G401.6 (cell line): ENCODE data around the gene SLC15A1.

Experiments used
- FAIRE-seq: peaks from 2 replicates; lab custom pipeline; 2012; peaks lifted over from hg19 to GRCh38; lab: Jason Lieb, UNC

SLC15A1 gene

DNA sequence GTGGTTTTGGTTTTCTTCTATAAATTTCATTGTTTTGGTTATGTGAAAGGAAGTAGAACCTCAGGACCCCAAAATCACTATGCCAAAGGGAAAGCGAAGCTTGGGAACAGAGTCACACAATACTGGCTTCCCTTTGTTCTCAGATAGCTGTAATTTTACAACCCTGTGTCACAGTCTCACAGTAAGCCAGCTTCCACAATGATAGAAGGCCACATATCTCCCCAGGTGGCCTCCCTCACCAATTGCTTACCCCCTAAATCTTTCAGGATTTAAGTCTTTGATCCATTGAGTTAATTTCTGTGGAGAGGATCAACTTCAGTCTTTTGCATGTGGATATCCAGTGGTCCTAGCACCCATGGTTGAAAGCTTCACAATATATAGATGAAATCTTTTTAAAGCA is 58.7 kb downstream of the SLC15A1 start:
- FAIRE-seq = no peak

DNA sequence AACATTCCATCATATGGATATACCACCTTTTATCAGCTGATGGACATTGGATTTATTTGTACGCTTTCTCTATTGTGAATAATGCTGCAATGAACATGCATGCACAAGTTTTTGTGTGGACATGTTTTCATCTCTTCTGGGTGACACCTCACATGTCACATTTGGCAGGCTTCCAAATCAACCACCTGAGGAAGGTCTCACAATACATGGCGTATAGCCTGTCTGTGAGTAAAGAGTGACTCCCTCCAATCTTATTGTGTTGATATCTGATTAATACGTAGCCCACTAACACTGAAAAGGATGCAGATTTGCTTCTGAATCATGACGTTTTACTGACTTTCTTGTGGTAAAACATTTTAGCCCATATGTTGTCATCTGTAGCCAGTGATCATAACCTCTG is 61.1 kb downstream of the SLC15A1 start:
- no peak for FAIRE-seq

DNA sequence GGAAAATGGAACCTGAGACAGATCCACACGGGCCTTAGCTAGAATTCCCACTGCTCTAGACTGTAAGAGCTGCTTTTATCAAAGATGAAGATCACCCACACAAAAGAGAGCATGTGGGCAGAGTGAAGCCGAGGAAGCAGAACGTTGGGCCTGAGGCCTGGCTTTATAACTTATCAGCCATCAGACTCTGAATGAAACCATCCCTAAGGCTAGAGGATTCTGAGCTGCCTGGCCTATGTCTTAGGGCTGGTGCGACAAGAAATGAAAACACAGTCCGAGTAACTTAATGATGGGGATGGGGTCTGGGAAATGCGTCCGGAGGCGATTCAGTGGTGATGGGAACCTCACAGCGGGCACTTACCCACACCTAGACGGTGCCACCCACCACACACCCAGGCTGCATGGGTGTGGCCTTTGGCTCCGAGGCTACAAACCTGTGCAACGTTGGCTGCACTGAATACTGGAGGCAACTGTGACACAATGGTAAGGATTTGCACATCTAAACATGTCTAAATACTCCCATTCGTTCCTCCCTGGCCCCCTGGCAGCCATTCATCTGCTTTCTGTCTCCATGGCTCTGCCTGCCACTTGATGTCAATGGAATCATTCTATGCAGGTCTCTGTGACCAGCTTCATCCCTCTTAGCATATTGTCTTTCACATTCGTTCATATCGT is 62.0 kb downstream of the SLC15A1 start:
- no peak for FAIRE-seq

DNA sequence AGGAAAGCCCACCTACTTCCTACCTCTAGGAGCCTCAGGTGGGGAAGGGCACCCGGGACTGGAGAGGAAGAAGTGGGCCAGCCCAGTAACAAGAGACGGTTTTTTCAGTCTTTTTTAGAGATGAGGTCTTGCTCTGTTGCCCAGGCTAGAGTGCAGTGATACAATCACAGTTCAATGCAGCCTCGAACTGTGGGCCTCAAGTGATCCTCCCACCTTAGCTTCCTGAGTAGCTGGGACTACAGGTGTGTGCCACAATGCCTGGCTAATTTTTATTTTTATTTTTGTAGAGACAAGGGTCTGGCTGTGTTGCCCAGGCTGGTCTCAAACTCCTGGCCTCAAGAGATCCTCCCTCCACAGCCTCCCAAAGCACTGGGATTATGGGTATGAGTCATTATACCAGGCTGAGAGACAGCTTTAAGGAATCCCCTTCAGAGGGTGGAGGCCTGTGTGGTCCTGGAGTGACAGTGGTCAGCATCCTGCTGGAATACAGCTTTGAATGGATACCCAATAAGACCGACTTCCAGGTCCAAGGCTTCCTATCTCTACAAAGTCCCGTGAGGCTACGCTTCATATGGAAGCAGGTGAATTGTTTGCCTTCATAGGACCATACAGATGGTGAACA is 63.0 kb downstream of the SLC15A1 start:
- no peak for FAIRE-seq

DNA sequence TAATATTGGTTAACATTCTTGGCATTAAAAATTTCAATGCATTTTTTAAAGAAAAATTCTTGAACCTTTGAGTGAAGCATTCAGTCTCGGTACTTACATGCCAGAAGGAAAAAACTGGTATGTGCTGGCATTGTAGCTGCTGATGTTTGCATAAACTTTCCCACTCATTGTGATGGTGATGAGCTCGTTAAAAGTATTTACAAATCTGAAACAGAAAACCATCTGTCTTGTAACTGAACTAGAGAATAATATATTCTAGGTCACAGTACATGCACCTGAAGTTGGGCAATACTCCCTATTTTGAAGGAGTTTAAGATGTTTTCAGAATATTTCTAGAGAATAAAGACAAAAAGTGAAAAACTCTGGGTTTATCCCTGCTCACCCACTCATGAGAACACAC is 64.1 kb downstream of the SLC15A1 start:
- FAIRE-seq = no peak

DNA sequence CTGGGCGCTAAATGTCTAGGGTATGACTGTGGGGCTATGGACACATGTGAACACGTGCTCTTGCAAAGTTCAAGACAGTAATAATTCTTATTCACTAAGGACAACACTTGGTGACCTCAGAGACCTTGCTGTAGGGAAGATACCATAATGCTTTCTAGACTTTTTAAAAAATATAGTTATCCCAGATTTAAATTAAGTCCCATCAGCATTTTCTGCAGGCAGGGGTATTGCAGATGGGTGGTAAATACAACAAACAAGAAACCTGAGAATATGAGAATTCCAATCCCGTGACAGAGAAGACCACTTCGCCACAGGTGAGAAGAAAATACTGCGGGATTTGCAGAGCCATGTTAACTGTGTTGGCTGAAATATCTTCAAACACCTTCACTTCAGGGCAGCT is 65.2 kb downstream of the SLC15A1 start:
- FAIRE-seq = no peak

DNA sequence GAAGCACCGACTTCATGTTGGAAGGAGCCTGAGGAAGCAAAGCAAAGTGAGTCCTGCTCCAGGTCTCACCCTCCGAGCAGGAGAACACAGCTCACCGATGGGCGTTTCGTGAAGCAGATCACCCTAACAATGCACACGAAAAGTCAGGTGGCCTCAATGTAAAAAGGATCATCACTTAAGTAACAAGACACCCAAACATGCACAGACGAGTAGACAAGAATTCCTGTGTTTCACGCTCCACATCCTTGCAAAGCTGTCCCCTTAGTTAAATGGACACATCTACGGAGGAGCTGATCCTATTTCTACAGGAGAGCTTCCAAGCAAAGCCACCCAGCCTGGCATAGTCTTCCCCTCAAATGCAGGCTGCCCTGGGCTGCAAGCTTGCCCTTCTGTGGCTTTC is 66.2 kb downstream of the SLC15A1 start:
- FAIRE-seq = no peak

DNA sequence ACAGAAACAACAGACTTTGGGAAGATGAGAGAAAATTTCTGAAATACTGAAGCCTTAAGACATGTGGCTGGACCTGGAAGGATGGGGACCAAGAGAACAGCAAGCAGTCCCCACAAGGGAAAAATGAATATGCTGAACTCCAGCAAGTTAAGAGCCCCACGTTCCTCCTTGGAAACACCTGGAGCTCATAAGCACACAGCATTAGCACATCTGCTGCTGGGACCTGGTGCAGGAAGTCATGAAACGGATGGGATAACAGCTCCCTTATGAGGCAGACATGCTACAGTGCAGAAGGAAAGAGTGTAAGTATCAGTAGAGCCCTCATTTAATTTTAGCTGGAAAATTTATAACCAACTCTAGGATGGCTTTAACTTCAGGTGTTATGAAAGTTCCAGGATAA is 67.3 kb downstream of the SLC15A1 start:
- FAIRE-seq = no peak

DNA sequence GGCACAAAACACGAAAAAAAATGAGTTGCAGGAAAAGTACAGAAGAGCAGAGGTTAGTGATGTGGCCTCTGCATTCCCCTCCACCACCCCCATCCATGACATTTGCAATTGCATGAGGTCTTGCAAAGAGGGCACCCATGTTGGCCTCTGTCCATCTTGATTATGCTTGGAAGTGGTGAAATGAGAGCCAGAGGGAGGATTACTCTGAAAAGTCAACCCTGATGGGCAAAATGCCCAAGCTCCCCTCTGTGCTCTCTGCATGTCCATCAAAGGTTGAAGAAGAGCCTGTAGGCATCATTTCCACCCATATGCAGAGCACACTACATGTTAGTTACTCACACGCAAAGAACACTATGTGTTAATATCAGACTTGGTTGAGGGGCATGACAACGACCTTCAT is 71.4 kb downstream of the SLC15A1 start:
- FAIRE-seq = no peak

DNA sequence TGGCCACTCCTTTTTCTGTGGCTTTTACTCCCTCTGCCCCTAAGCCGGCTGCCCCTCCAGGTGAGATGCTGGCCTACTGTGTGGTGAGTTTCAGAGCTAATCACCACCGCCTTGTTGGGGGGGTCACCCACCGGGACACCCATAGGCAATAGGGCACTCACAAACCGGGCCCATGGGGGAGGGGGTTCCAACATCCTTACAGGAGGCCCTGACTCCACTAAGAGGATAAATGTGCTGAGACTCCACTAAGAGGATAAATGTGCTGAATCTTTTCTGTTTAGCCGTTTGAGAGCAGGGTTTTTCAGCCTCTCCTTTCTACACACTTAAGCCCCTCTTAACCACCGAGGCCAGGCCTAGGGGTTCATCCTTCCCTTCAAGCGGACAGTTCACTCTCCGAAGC is 73.7 kb downstream of the SLC15A1 start:
- FAIRE-seq = no peak

DNA sequence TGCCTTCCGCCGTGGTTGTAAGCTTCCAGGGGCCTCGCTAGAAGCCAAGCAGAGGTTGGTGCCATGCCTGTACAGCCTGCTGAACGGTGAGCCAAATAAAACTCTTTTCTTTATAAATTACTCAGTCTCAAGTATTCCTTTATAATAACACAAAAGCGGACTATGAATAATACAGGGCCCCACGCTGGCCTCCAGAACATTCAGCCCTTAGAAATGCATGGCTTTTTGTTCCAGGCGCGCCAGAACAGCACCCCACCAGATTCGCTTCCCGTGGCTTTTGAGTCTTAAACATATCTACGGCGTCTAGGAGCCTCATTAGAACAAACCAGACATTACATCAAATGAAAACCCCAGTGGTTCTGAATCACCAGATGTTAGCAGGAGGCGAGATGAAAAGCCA is 75.1 kb downstream of the SLC15A1 start:
- FAIRE-seq = no peak

DNA sequence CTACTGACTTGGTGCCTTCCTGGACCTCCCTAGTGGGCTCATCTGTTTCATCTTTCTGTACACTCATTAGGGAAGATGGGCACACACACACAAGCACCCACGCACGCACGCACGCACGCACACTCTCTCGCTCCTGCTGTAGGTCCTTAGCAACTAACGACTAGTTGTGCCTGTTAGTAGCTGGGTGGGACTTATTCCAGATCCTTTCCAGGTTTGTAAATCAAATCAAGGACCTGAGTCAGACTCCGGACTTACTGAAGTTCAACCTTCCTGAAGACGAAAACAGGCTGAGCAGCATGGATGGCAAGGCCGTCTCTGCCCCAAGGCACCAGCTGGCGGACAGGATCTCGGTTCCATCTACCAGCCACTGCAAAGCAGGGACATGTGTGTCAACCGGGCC is 76.2 kb downstream of the SLC15A1 start:
- FAIRE-seq = no peak

DNA sequence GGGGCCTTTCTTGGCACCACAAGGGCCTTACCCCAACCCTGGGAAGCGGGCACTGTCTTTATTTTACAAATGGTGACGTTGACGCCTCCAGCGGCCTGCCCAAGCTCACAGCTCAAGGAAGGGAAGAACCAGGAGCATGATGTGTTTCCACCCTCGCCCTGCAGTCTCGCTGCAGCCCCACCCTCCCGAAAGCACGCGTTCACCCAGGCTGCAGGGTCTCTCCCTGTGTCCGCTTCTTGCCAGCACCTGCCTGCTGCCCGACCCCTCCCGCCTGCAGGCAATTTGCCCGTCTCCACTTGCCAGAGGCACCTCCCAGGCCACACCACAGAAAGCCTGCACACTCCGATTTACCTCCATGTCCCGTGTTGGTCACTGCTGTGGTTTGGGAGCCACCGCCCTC is 76.6 kb downstream of the SLC15A1 start:
- no peak for FAIRE-seq

DNA sequence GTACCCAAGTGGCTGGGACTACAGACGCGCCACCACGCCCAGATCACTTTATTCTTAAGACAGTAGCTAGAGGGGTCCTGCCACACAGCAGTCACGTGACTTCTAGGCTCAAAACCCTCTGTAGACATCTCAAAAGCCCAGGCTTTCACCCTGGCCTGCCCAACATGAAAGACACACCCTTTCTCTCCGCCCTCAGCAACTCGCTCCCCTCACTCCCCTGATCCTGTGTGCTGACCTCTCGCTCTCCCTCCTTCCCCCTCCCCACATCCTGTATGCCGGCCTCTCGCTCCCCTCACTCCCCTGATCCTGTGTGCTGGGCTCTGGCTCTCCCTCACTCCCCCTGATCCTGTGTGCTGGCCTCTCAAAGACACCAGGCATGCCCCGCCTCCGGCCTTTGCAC is 77.4 kb downstream of the SLC15A1 start:
- no peak for FAIRE-seq

DNA sequence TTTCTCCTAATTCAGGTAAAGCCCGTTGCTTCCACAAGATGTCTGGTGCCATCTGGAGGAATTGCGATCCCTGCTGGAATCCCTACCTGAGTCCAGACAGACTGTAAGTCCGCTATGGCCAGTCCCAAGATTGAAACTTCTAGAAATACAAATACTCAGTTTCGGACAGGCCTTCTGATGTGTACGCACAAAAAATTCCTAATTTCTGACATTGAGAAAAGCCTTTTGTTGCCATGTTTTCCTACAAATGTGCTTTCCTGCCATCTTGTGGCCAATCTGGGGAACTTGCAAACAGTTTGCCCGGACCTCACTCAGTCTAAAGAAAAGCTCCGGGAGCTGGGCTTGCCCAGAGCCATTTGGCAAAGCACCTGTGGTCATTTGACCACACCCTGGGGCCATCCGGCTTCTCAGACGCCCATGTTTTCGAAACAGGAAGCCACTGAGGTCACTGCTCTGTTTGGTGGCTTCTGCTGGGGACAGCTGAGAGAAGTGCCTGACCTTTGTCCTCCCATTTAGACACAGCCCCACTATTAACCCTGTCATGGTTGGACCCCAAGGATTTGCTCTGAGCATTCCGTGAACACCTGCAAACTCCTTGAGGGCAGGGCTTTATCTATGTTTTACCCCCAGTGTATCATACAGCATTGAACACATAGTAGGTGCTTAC is 79.4 kb downstream of the SLC15A1 start:
- FAIRE-seq = peak; percentile 90

DNA sequence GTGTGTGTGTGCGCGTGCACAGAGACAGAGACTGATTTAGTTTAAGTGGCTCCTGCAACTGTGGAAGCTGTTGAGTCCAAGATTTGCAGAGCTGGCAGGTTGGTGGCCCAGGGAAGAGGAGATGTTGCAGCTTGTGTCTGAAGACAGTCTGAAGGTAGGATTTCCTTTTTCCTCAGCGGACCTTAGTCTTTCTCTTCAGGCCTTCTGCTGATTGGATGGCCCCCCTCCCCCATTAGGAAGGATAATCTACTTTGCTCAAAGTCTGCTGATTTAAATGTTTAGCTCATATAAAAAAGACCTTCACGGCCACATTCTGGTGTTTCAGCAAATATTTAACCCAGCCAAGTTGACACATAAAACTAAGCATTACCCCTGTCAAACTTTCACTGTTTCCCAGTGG is 84.3 kb downstream of the SLC15A1 start:
- no peak for FAIRE-seq

DNA sequence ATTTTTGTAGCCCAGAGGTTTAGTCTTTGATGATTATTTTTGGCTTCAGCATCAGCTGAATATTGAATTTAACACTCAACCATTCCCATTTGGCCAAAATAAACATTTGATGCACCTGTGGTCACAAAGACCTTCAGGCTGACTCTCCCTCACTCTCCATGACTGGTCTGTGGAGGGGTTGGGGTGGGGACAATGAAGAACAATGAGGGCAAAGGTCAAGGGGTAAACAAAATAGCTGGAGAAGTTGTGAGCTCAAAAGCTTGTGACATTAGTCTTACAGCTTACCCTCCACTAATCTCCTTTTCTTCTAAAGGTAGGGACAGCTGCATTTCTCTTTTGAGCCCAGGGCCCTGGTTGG is 86.9 kb downstream of the SLC15A1 start:
- no peak for FAIRE-seq

DNA sequence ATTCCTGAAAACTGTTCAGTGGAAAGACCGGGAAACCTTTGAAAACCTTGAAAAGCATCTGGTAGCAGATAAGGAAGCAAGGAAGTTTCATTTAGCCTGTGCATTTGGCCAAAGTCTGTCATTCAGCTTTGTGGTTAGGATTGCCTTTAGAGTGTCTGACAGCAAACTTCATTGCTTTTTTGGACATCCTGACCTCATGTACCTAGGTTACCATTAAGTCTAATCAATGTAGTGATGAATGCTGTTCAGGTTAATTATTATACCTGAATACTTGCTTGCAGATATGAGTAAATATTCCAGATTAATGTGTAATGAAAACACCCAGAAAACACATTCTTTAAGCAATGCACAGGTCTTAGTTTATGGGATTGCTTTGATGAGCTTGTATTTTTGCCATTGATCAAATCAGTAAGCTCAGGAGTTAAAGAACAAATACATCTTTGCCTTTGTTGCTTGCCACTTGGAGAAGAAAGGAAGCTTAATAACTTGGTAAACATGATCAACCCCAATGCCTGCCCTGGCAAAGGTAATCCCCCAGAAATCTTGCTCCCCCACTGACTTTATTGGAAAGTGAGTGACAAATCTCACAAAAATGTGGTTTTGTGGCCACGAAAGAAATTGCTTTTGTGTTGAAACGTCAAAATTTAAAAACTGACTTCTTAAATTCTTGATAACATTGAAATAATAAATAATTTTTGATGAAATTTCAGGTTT is 87.4 kb downstream of the SLC15A1 start:
- no peak for FAIRE-seq

DNA sequence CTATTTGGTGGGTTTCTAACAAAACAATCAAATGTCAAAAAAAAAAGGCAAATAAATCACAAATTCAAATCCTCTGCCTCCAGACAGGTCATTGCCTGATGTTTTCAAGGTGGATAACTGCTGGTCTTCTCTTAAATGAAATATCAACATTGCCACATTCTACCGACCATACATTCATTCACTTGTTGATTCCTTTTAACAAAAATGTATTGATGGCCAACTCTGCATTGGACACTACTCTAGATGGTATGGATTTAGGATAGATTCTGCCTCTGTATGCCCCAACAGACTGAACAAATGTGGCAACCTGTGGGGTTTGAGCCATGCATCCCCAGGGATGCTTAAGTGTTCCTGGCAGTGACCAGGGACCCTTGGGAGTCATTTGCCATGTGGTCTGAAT is 88.0 kb downstream of the SLC15A1 start:
- FAIRE-seq = no peak

DNA sequence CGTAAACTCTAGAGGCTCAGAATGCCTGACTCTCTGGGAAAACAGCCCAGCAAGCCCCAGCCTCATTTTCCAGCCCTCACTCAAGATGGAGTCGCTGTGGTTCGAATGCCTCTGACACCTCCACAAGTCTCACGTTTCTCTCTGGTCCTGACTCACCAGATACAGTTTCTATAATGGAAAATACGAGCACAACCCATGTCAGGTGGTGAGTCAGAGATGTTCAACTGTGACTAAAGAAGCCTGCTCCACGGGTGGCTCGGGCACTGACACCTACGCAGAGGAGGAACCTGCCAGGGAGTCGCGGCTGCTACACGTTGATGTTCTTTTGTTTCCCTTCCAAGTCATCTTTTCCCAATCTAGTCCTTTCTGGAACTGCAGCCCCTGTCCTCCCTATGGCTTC is 88.4 kb downstream of the SLC15A1 start:
- FAIRE-seq = no peak

DNA sequence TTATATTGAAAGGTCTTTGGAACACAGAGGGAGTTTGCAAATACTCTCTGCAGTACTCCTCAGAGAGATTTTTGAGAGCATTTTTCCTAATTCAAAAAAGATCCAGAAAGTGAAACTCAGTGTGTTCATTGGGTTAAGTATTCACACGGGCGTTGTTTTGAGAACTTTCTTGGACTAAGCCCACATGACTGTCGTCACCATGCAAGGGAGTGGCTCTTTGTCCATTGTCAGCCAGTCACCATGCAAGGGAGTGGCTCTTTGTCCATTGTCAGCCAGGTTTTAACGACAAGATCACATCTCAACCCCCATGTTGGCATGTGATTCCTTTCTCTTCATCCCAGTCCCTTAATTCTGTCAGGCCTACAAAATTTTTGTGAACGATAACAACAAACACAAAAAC is 94.3 kb downstream of the SLC15A1 start:
- no peak for FAIRE-seq

DNA sequence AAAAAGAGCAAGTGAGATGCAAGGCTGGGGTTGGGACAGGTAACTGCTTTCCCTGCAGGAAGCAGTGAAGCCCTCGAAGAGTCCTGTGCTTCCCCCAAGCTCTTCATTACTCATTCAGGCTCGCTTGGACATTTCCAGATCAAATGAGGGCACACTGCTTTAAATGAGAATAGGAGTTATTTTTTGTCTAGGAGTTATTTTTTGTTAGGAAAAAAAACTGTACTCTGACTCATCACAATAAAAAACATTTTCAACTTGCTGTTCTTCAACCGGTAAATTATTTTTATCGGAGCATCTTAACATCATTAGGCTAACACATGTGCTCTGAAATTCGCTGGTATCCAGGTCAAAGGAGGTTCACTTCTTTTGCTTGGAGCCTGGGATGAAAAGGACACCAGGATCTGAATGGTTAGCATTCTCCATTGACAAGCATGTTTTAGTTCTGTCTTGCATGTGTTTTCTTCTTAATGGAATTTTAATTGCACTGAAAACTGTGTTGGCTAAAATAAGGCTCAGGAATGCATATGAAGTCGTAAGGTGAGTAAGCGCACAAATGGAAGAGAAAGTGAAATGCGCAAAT is 94.9 kb downstream of the SLC15A1 start:
- FAIRE-seq = no peak

DNA sequence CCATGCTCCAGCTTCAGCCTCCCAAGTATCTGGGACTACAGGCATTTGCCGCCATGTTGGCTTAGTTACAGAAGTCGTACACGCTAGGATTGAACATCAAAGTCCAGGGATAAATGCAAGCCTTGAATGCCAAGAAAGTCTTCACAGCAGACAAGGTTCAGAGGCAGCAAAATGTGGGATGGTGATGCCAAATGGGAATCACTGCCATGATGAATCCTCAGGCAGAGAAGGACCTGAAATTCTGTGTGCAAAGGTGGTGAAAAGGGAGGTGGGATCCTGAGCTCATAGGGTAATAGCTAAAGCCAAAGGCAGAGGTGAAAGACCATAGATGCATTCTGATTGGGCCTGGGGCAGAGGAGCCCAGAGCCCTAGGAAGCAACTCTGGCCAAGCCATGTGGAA is 96.2 kb downstream of the SLC15A1 start:
- FAIRE-seq = no peak
